HG02610 (cell line): ENCODE results near the gene TMEM178B.
A peak's percentile ranks its signal among the peaks of the same experiment; 100 is the strongest.
"Not testable (repeated sequence)": the region's sequence is repeated elsewhere in the genome, so short reads cannot be mapped to it uniquely, and the experiment has no call there.

ENCODE experiments used
- ATAC-seq: cut with Tn5 transposase; IDR thresholded peaks from one replicate; pipeline ENCODE4 v1.9.1; 2021; ENCODE audit warnings: mild to moderate bottlenecking, moderate library complexity; ENCODE audit not compliant: unreplicated experiment

Gene TMEM178B

GRCh38 chr7:141073641-141074161 lies at the start of gene TMEM178B:
Gene TMEM178B (plus strand): TSS chr7:141074064.
- no peak for ATAC-seq

DNA sequence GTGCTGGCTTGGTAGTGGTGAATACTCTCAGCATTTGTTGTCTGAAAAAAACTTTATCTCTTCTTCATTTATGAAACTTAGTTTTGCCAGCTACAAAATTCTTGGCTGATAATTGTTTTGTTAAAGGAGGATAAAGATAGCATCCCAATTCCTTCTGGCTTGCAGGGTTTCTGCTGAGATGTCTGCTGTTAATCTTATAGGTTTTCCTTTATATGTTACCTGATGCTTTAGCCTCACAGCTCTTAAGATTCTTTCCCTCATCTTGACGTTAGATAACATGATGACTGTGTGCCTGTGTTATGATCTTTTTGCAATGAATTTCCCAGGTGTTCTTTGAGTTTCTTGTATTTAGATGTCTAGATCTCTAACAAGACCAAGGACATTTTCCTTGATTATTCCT lies 49.2 kb upstream of the TMEM178B start:
- no peak for ATAC-seq

GRCh38 chr7:141027043-141027442 lies 46.8 kb upstream of the TMEM178B start:
- ATAC-seq: no peak

DNA sequence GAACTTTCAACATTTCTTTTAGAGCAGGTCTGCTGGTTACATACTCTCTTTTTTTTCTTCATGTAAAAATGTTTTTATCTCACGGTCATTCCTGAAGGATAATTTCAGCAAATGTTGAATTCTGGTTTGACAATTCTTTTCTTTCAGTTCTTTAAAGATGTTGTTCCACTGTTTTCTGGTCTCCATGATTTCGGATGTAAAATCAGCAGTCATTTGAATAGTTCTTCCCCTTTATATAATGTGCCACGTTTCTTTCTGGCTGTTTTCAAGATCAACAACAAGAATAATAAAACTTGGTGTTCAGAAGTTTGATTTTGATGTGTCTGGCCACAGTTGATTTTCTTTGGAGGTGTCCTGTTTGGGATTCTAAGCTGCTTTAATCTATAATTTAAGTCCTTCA lies 45.1 kb upstream of the TMEM178B start:
- ATAC-seq: no peak

DNA sequence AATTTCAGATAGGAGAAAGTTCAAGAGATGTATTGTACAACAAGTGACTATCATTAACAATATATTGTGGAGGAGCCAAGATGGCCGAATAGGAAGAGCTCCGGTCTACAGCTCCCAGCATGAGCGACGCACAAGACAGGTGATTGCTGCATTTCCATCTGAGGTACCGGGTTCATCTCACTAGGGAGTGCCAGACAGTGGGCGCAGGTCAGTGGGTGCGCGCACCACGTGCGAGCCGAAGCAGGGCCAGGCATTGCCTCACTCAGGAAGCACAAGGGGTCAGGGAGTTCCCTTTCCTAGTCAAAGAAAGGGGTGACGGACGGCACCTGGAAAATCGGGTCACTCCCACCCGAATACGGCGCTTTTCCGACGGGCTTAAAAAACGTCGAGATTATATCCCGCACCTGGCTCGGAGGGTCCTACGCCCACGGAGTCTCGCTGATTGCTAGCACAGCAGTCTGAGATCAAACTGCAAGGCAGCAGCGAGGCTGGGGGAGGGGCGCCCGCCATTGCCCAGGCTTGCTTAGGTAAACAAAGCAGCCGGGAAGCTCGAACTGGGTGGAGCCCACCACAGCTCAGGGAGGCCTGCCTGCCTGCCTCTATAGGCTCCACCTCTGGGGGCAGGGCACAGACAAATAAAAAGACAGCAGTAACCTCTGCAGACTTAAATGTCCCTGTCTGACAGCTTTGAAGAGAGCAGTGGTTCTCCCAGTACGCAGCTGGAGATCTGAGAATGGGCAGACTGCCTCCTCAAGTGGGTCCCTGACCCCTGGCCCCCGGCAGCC lies 41.1 kb upstream of the TMEM178B start:
- ATAC-seq: not testable (repeated sequence)

GRCh38 chr7:141038100-141038499 lies 35.8 kb upstream of the TMEM178B start:
- ATAC-seq: not testable (repeated sequence)

GRCh38 chr7:141039376-141039775 lies 34.5 kb upstream of the TMEM178B start:
- ATAC-seq: no peak

- no peak for ATAC-seq
Observed at GRCh38 chr7:141042222-141043193, 31.4 kb upstream of the TMEM178B start.

DNA sequence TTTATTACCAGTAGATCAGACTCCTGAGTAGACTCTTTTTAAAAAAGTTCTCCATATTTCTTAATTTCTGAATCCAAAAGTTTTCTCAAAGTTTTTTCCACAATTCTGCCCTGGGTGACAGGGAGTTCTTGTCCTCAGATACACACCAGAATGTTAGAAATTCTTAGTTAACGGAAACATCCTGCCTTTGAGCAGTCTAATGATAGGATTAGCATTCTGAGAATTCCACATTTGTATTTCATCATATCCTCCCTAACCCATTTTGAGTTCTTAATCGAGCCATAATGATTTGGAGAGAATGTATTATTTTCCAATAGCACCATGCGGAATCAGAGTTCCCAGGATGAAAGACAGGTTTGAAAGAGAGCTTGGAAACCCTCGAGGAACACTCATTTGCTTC lies 30.2 kb upstream of the TMEM178B start:
- no peak for ATAC-seq

DNA sequence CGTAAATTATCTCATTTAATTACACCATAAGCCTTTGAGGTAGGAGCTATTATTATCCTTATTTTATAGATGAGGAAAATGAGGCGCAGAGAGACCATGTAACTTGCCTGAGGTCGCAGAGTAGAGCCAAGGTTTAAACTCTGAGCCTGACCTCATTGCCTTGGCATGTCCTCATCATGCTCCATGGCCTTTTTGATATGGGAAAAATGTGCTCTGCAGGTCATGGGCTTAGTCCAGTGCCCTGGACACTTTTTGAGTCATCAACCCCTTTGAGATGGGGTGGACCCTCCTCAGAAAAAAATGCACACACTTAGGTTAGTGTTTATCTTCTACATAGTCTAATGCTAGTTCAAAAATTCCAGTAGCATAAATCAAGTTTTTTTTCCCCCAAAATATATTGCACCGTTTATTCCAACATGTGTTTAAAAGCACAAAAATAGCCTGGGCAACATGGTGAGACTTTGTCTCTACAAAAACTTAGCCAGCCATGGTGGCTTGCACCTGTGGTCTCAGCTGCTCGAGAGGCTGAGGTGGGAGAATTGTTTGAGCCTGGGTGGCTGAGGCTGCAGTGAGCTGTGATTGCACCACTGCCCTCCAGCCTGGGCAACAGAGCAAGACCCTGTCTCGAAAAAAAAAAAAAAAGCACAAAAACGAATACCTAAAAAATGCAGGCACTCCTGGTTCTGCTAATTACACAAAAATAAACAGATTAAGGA lies 28.6 kb upstream of the TMEM178B start:
- no peak for ATAC-seq

DNA sequence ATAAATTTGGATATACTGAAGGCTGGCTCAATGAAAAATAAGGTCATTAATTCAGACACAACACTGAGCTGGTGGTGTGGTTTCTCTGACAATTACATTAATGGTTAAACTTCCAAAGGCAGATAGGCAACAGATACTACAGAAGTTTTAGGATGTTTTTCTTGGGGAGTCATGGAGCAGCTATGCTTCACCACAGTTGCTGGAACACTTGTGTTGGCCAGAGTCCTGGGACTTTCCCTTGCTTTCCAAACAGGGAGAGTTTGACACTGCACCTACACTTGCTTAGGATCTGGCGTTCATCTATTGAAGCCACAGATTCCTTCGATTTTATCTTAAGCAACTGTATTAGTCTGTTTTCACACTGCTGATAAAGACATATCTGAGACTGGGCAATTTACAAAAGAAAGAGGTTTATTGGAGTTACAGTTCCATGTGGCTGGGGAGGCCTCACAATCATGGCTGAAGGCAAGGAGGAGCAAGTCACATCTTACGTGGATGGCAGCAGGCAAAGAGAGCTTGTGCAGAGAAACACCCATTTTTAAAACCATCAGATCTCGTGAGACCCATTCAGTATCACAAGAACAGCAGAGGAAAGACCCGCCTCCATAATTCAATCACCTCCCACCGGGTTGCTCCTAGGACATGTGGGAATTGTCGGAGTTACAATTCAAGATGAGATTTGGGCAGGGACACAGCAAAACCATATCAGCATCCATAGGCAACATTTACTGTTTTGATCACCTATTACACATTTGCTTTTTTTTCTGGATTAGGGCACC lies 27.8 kb upstream of the TMEM178B start:
- ATAC-seq: no peak

GRCh38 chr7:141053626-141054025 lies 20.2 kb upstream of the TMEM178B start:
- peak; percentile 64 for ATAC-seq

DNA sequence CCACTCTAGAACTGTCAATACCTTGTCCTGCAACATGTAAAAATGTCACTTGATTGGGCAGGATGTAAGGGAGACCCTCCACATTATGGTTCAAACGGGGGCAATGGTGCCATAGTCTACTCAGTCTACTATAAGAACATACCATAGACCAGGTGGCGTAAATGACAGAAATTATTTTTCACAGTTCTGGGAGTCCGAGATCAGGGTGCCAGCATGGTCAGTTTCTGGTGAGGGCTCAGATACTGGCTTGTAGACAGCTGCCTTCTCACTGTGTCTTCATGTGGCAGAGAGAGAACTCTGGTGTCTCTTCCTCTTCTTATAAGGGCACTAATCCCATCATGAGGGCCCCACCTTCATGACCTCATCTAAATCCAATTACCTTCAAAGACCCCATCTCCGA lies 18.7 kb upstream of the TMEM178B start:
- no peak for ATAC-seq

DNA sequence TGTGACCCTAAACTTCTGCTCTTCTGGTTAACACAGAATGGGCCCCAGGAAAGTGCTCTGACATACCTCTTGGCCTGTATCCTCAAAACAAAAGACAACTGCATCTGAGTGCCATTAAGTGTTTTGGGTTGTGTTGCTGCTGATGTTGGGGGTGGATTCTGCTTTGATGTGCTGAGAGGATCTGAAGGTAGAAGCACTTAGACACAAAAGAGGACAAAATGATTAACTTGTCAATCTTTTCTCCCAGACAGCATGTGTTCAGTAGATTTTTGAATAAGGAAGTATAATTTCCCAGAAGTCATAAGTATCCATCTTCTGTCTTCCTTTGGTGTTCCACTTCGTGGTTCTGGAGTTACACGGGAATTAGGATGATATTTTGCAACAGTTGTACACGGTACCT lies 16.1 kb upstream of the TMEM178B start:
- ATAC-seq: no peak

GRCh38 chr7:141067856-141068255 lies 6.0 kb upstream of the TMEM178B start:
- not testable (repeated sequence) for ATAC-seq

- ATAC-seq: no peak
Observed at GRCh38 chr7:141071260-141071854, 2.5 kb upstream of the TMEM178B start.

DNA sequence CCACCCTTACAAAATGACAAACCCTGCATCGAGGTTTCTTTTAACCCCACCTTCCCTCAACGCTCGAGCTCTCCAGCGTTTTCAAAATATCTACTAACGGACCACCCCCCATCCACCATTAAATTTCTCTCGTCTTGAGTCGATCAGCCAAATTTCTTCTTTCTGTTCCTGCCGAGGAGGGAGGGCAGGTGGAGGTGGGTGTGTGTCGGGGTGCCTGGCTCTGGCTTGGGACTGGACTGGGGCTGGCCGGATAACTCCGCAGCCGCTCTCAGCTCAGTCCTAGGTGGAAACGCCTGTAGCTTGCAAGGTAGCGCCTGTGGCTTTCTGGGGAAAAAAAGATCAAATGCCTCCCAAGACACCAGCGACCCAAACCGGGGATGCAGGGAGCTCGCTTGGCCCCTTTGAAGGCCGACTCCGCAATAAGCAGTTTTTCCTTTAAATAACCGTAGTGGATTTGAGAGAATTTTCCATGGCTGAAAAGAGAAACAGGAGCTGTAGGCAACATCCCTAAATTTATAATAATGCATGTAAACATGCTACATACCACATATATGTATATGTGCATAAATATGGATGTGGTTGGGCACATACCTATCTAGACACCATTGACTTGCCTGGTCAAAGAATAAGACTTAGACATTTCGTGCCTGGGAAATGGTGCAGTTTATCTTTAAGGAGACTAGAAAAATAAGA lies 1.9 kb upstream of the TMEM178B start:
- ATAC-seq: no peak

DNA sequence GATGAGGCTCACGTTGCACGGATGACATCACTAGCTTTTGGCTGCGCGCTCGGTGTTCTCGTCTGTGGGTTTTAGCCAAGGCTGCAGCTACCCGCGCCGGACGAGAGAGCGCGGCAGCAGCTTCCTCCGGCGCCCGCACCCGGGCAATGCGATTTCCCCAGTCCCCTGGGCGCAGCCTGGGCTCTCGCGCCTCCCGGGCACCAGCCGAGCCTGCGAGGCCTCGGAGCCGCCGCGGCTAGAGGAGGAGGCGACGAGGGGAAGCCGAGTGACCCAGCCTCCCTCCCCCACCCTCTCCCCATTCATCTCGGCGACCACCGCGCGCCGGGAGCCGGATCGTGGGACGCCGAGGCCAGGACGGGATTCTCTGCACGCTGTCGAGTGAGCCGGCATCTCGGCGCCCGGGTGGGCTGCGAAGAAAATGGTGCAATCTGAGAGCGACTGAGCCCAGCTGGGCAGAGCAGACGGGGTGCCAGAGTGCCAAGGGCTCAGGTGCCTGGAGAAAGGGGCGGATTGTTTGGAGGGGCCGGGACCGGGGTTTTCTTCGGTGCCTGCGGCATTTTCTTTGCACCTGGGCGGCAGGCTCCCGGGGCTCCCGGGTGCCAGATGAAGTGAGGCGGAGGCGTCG lies 1.2 kb upstream of the TMEM178B start:
- no peak for ATAC-seq

DNA sequence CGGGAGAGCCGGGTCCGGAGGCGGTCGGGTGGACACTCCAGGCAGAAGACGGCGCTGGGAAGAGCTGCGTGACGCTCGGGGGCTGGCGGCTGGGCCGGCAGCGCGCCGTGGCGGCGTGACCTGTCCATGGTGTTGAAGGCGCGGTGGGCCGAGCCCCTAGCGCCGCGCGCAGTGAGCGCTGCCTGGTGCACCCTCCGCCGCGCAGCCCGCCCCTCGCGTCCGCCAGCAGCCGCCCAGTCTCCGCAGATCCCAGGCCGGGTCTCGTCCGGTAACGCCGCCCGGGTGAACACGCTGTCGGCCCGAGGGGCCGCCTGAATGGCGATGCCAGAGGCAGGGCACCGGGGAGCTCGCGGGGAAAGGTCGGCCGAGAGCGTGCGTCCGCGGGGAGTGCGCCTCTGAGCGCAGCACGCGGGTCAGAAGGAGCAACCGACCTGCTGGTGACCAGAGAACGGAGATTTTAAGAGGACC lies 657 bp upstream of the TMEM178B start:
- ATAC-seq: no peak
